MCF 10A (cell line): ENCODE results near the gene TTC16. TPM values are rescaled to one million over a fixed set of nuclear protein-coding genes. Genes with fewer than 3 reads are reported as not detected.
A peak's percentile ranks its signal among the peaks of the same experiment; 100 is the strongest.
"Not testable (repeated sequence)": the region's sequence is repeated elsewhere in the genome, so short reads cannot be mapped to it uniquely, and the experiment has no call there.

Experiments
- BruUV-seq: library from RNA; stranded (reverse); fragments of 400-500 nt; replicated peaks from 2 replicates; lab custom pipeline; 2021; lab: Mats Ljungman, UMichigan
- CTCF ChIA-PET: fragments of 300-600 bp; sonication (Branson Sonifier 250); formaldehyde crosslinking; extraction: SDS; loops from one replicate; lab custom pipeline; 2021; ENCODE audit warnings: antibody characterized with exemption, inconsistent platforms; lab: Yijun Ruan, JAX
- POLR2A ChIA-PET: fragments of 300-600, 350-650 bp; sonication (Branson Sonifier 250); formaldehyde crosslinking; extraction: SDS; loops from one replicate; lab custom pipeline; 2020; ENCODE audit warnings: antibody characterized with exemption, inconsistent platforms; lab: Yijun Ruan, JAX
- DNase-seq: peaks from one replicate; pipeline ENCODE4 v3.0.0-alpha.2; 2018; ENCODE audit not compliant: unreplicated experiment
- H3K27ac Mint-ChIP-seq: one replicate; pipeline ENCODE4 v1.8.0; 2022; ENCODE audit warnings: mild to moderate bottlenecking, low read depth, mixed read lengths; ENCODE audit not compliant: unreplicated experiment
- H3K27me3 Mint-ChIP-seq: one replicate; pipeline ENCODE4 v1.8.0; 2022; ENCODE audit warnings: mixed read lengths; ENCODE audit not compliant: insufficient read depth, unreplicated experiment
- H3K36me3 Mint-ChIP-seq: one replicate; pipeline ENCODE4 v1.8.0; 2022; ENCODE audit warnings: mild to moderate bottlenecking, moderate library complexity, mixed read lengths; ENCODE audit not compliant: insufficient read depth, unreplicated experiment
- H3K4me1 Mint-ChIP-seq: one replicate; pipeline ENCODE4 v1.8.0; 2022; ENCODE audit warnings: mixed read lengths; ENCODE audit not compliant: insufficient read depth, unreplicated experiment
- H3K4me3 Mint-ChIP-seq: one replicate; pipeline ENCODE4 v1.8.0; 2022; ENCODE audit warnings: mild to moderate bottlenecking, moderate library complexity, mixed read lengths; ENCODE audit not compliant: unreplicated experiment
- H3K9me3 Mint-ChIP-seq: one replicate; pipeline ENCODE4 v1.8.0; 2022; ENCODE audit warnings: mixed read lengths; ENCODE audit not compliant: unreplicated experiment
- CTCF ChIP-seq: fragments of 200-600 bp; IDR thresholded peaks from one replicate; pipeline ENCODE4 v1.8.0; 2022; ENCODE audit warnings: antibody characterized with exemption, mild to moderate bottlenecking; ENCODE audit not compliant: unreplicated experiment
- intact Hi-C: fragments of 100-400 bp; cut with micrococcal nuclease; formaldehyde crosslinking; loops from 2 replicates; pipeline ENCODE4 v1.14.1; 2022
- total RNA-seq: library from RNA; stranded (reverse); gene quantifications from 2 replicates; pipeline ENCODE4 v1.2.3, GENCODE V29; 2022

The TTC16 gene
- total RNA-seq, 1 experiment from 2014 or later = 0.19 TPM

- POLR2A ChIA-PET = interaction anchor here (0.8 kb wide), 1 partner anchor 38 kb away, joined by 3 read pairs; no protein-coding TSS in a partner anchor
- BruUV-seq = no TSS peak
- Mint-ChIP-seq H3K4me3 (no peak within 1 kb of the TSS), H3K4me1 (no peaks in the 10 kb centered on the region), H3K36me3 (no peaks in the 10 kb centered on the region), H3K27me3 (no peaks in the 10 kb centered on the region), H3K9me3 (no peaks in the 10 kb centered on the region), H3K27ac (peak within 1 kb of the TSS; percentile 59)
- CTCF ChIA-PET = interaction anchor here (0.7 kb wide), 1 partner anchor 44 kb away, joined by 3 read pairs; no protein-coding TSS in a partner anchor
- TF ChIP-seq CTCF = no peak
- intact Hi-C loops = no loop called here
- DNase-seq = no peak
These were observed 62.6 kb downstream of the TTC16 start, which contains the start of gene SH2D3C for GRCh38 chr9:127778280-127779135. SH2D3C (minus strand) TSS chr9:127778666; CDS start chr9:127778627, 39 bp downstream.

GRCh38 chr9:127779136-127779981, 63.5 kb downstream of the TTC16 start:
- CTCF ChIA-PET = interaction anchor here (4.0 kb wide), 1 partner anchor 44 kb away, joined by 16 read pairs; the partner anchor contains the start of gene TOR2A
- no peaks in the 10 kb centered on the region for H3K4me1 Mint-ChIP-seq
- no TSS peak for BruUV-seq

GRCh38 chr9:127780126-127780885, 64.4 kb downstream of the TTC16 start:
- Mint-ChIP-seq H3K27me3 (no peaks in the 10 kb centered on the region), H3K4me1 (no peaks in the 10 kb centered on the region), H3K4me3 (no peak overlapping the region), H3K9me3 (no peaks in the 10 kb centered on the region), H3K36me3 (no peaks in the 10 kb centered on the region), H3K27ac (no peak overlapping the region)
- intact Hi-C loops = no loop called here
- no peak for TF ChIP-seq CTCF
- ChIA-PET CTCF (interaction anchor here (0.6 to 4.0 kb wide), 4 partner anchors 45 to 190 kb away, joined by 3 to 16 read pairs (median 3); partner anchors contain the start of gene TOR2A), POLR2A (interaction anchor here (1.3 kb wide), 1 partner anchor 40 kb away, joined by 5 read pairs; no protein-coding TSS in a partner anchor)
- DNase-seq = no peak
- BruUV-seq = no TSS peak

More at GRCh38 chr9:127779136-127779981, 63.5 kb downstream of the TTC16 start:
- intact Hi-C loops = no loop called here
- POLR2A ChIA-PET = interaction anchor here (0.8 kb wide), 1 partner anchor 39 kb away, joined by 3 read pairs; no protein-coding TSS in a partner anchor
- H3K27ac Mint-ChIP-seq = peak overlapping the region; percentile 31
- TF ChIP-seq CTCF = no peak
- peak; percentile 38 for DNase-seq
- H3K9me3 Mint-ChIP-seq = no peaks in the 10 kb centered on the region
- no peaks in the 10 kb centered on the region for H3K27me3 Mint-ChIP-seq
- no peaks in the 10 kb centered on the region for H3K36me3 Mint-ChIP-seq
- H3K4me3 Mint-ChIP-seq = no peak overlapping the region

- POLR2A ChIA-PET = interaction anchor here (1.3 kb wide), 1 partner anchor 41 kb away, joined by 5 read pairs; no protein-coding TSS in a partner anchor
- H3K4me3 Mint-ChIP-seq = not testable (repeated sequence)
- CTCF ChIA-PET = interaction anchor here (0.6 to 4.0 kb wide), 4 partner anchors 46 to 191 kb away, joined by 3 to 16 read pairs (median 3); partner anchors contain the start of gene TOR2A
These were observed 65.0 kb downstream of the TTC16 start for GRCh38 chr9:127780909-127781308.

More at GRCh38 chr9:127780909-127781308, 65.0 kb downstream of the TTC16 start:
- H3K27me3 Mint-ChIP-seq, intact Hi-C loops, H3K4me1 Mint-ChIP-seq, H3K36me3 Mint-ChIP-seq, BruUV-seq, H3K9me3 Mint-ChIP-seq, DNase-seq, H3K27ac Mint-ChIP-seq: not testable (repeated sequence)
